Measurements from ENCODE around the gene ARHGAP10.
"Not testable (repeated sequence)": the region's sequence is repeated elsewhere in the genome, so short reads cannot be mapped to it uniquely, and the experiment has no call there.

Gene ARHGAP10

DNA sequence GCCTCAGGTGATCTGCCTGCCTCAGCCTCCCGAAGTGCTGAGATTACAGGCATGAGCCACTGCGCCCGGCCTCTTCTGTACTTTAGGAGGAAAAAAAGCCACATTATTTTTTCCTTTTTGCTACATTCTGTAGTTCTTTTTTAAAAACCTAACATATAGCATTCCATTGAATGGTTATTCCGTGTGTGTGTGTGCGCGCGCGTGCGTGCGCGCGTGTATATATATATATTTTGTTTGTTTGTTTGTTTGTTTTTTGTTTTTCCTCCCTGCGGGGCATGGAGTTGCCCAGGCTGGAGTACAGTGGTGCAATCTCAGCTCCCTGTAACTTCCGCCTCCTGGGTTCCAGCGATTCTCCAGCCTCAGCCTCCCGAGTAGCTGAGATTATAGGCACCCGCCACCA is 59.5 kb downstream of the ARHGAP10 start:
- DNase-seq (ENCODE audit: low read depth in 2 of 3, low spot score in 1 of 3): no peak

DNA sequence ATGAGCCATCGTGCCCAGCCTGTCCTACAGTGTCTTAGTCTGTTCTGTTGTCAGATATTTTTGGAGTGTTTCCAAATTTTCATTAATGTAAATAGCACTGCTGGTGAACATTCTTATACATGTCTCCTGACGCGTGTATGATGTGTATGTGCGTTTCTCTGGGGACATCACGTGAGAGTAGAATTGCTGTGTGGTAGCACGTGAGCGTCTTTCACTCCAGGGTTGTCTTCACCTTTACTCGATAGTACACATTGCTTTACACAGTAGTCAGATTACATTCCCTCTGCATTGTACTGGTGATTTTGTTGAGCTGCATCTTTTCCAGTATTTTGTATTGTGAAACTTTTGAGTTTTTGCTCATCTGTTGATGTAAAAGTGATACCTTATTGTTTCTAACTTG is 60.0 kb downstream of the ARHGAP10 start:
- no peak for DNase-seq (ENCODE audit: low read depth in 2 of 3, low spot score in 1 of 3)

DNA sequence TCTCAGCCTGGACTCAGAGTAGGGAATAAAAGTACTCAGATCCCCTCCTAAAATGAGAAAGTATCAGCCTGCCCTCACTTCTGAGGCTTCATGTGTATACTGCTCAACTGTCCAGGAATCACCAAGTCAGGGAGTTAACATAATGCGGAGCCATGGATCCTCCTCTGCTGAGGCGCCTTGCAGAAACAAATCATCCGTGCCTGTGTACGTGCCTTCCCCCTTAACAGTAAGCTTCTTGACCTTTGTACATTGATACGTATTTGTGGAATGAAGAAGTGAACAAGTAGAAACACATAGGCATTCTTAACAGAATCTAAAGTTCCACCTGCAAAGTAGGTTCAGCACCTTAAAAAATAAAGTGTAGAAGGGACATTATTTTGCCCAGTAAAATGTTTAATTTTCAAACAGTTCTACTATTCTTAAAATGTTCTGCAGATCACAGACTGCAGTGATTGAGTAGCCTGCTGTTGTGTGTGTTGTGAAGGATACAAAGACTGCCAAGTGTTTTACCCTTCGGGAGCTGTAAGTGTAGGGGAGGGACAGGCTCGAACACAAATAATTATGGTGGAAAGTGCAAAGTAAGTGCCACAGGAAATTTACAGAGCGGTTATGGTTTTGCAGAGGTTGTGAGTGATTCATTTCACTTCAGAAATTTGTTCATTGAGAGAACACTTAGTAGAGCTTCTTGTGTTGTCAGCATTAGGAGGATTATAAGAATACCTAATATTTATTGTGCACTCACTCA is 61.9 kb downstream of the ARHGAP10 start:
- DNase-seq (ENCODE audit: low read depth in 2 of 3, low spot score in 1 of 3): no peak

DNA sequence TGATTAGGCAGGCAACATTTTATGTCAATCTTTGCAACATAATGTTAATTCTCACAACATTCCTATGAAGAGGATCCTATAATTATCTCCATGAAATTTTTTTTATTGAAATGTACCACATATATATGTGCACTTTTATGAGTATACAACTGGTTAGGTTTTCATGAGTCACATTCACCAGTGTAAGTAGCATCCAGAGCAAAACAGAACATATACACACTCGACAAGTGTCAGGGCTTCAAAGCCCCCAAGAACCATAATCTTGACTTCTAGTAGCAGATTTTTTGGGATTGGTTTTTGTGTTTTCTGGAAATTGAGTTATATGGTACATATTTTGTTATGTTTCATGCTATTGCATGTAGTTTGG is 62.4 kb downstream of the ARHGAP10 start:
- DNase-seq (ENCODE audit: low read depth in 2 of 3, low spot score in 1 of 3): no peak

DNA sequence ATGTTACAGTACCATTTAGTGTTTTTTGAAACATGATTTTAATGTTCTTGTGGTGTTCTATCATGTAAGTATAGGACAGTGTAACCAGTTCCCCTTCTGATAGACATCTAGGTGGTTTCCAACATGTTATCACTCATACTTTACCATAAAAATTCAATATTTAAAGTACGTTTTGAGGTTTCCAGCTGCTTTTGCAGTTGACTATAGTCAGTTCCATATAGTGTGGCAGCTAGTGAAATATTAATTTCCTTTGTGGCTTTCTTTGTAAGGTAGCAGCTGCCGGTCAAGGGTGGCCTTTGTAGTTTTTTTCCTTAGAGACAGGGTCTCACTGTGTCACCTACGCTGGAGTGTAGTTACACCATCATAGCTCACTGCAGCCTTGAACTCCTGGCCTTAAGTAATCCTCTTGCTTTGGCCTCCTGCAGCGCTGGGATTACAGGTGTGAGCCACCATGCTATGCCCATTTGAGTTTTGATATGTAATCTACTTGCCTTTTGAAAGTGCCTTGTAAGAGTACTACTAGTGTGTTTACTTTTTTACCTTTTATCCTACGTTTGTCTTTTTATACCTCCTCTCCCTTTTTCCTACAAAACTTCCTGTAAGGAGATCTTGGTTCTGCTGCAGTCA is 63.0 kb downstream of the ARHGAP10 start:
- no peak for DNase-seq (ENCODE audit: low read depth in 2 of 3, low spot score in 1 of 3)

DNA sequence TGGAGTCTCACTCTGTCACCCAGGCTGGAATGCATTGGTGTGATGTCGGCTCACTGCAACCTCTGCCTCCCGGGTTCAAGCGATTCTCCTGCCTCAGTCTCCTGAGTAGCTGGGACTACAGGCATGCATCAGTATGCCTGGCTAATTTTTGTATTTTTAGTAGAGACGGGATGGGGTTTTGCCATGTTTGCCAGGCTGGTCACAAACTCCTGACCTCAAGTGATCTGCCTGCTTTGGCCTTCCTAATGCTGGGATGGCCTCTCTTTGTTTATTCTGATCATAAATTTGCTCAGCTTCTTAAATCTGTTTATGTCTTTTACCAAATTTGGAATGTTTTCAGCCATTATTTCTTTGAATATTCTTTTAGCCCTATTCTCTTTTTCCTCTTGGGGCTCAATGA is 67.2 kb downstream of the ARHGAP10 start:
- not testable (repeated sequence) for DNase-seq (ENCODE audit: low read depth in 2 of 3, low spot score in 1 of 3)

DNA sequence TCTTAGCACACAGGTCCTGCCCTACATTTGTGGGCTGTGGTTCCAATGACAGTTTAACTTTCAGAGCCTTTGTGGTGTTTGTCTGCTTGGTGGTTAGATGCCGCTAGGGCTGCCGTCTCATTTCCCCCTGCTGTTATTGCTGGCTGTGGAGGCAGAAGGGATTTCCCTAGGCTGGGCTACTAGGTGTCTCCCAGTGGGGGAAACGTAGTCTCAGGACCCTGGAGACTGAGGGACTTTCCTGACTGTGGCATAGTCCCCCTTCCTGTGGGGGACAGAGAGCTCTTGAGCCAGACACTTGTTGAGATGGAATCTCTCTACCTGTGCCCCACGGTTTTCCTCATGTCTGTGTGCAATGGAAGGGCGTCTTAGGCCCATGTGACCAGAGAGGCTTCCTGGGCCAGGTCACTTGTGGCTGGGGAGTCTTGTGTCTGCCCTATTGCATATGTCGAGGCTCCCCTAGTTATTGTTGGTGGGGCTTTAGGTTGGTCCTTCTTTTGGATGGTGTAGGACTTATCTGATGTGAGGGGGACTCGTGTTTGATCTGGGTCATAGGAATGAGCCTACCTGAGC is 68.2 kb downstream of the ARHGAP10 start:
- peak; percentile 35 to 41 (median 40) for DNase-seq (ENCODE audit: low read depth in 2 of 3, low spot score in 1 of 3)

DNA sequence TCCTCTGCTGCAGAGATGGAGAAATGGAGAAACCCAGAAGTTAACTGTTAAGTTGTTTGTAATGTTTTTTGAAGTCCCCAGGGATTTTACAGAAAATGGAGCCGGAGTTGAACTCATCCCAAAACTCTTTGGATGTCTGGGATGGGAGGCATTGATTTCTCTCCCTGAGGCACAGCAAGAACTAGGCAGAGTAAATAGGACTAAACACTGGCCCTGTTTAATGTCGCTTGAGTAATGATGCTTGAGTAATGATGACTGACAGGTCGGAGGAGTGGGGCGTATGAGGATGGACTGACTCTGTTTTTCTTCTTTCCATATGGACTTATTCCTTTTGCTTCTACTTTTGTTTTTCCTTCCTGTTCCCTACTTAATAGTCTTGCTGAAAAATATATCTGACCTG is 69.9 kb downstream of the ARHGAP10 start:
- DNase-seq (ENCODE audit: low read depth in 2 of 3, low spot score in 1 of 3): no peak

DNA sequence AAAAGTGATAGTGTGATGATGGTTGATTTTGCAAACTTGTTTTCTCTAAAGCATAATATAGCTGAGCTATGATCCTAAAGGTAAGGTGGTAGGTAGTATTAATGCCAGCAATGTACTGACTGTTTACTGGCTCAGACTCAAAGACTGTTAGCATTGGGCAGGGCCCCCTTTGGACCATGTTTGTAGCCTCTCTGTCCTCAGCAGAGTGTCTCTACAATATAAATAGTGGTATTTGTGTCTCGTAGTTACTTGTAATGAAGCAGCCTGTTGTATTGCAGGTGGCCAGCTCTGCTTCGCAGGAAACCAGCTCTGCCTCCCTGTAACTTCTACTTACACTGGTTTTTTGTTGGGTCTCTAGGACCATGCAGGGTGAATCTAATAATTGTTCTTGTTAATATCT is 70.5 kb downstream of the ARHGAP10 start:
- DNase-seq (ENCODE audit: low read depth in 2 of 3, low spot score in 1 of 3): no peak

DNA sequence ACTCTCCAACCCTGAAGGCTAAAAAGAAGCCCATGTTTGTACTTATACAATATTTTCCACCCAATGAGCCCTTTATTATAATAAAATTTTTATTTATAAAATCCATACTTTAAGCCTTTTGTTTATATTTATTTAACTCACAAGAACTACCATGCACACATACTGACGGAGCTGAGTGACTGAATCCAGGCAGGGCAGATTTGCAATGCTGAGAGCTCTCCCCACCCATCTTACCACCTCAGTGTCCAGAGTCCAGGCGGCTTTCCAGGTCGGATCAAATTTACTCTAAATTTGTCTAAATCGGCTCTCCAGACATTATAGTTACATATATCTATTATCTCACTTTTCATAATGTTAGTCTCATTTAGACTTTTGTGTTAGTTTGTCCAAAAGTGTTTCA is 74.1 kb downstream of the ARHGAP10 start:
- no peak for DNase-seq (ENCODE audit: low read depth in 2 of 3, low spot score in 1 of 3)

DNA sequence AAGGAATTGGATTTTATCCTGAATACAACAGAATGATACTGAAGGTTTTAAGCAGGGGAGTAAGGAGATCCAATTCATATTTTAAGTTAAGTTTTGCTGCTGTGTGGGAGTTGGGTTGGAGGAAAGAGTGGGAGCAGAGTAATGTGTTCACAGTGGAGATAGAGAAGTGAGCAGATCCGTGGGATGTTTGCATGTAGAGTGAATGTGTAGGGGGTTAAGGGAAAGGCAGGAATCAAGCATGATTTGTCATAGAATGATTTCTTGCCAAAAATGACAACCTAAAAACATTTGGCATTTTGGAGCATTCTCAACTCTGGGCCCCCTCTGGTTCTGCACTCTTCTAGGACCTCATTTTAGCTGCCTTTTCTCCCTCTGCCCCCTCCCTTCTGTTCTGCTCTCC is 76.6 kb downstream of the ARHGAP10 start:
- DNase-seq (ENCODE audit: low read depth in 2 of 3, low spot score in 1 of 3): no peak

DNA sequence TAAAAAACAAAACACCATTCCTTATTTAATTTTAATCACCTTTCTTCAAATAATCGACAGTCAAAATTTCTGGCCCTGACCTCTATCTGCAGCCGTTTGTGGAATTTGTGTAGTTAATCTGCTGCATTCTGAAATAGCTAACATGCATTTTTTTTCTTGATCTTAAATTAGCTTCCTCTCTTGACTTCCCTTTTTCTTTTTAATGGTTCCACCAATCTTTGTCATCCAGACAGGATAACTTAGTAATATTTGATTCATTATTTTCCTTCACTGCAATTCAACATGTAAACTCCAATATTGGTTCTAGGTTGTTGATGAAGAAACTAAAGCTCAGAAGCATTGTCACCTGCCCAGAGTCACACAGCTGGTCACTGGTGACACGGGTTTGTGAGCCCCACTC is 77.3 kb downstream of the ARHGAP10 start:
- no peak for DNase-seq (ENCODE audit: low read depth in 2 of 3, low spot score in 1 of 3)

DNA sequence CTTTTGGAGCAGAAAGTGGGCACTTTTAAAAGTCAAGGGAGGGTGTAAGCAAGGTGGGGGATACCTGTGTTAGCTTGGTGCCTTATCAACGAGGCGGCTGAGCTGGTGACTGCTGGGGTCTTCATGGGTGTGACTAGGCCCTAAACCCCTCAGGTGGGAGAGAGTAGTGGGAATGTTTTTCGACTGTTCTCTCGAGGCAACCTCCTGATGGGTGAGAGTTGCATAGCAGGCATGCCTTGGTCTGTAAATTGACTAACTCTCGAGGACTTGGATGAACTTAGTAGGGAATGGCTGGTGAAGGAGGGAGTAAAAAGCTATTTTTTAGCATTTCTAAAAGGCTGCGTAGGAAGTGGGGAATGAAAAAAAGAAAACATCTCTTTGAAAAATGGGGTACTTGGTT is 80.0 kb downstream of the ARHGAP10 start:
- no peak for DNase-seq (ENCODE audit: low read depth in 2 of 3, low spot score in 1 of 3)

DNA sequence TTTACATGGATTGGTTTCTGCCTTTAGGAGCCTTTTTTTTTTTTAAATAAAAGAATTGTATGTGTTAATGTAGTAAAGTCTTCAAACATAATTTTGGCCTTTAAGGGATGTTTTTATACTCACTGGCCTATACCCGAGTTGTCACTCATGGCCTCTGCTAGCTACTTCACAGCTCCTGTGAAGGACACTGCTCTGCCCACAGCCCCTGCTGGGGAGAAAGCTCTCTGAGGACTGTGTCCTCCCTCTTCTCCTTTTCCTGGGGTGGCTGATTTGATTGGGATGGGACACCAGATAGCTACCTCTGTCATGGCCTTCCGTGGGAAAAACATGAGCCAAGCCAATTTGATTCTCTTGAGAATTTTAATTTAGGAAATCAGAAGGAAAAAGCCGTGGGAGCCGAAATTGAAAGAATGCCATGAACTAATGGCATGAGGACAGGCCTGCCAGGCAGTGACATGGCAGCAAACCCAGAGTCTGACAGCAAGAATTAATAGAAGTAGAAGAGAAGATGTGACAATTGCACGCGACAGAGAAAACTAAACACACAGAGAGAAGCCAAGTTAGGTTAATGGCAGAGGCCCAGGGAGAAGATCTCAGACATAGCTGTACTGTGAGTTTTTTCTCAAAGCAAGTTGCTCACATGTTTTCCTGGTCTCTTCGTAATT is 81.4 kb downstream of the ARHGAP10 start:
- DNase-seq (ENCODE audit: low read depth in 2 of 3, low spot score in 1 of 3): no peak

DNA sequence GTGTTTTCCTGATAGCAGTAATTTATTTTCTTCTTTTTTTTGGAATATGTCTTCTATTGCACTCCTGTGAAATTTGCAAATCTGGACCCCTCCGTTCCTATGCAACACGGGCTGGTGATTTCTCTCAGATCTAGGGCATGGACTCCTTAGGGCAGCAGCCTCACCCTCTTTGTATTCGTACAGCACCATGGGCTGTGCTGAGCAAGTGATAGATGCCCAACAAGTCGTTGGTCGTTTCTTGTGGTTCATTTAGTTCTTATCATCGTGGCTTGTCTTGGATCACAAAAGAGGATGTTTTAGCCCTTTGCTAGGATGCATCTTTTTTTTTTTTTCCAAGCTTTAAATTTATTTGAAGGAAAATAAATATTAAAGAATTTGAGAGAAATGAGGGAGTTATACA is 82.1 kb downstream of the ARHGAP10 start:
- no peak for DNase-seq (ENCODE audit: low read depth in 2 of 3, low spot score in 1 of 3)

DNA sequence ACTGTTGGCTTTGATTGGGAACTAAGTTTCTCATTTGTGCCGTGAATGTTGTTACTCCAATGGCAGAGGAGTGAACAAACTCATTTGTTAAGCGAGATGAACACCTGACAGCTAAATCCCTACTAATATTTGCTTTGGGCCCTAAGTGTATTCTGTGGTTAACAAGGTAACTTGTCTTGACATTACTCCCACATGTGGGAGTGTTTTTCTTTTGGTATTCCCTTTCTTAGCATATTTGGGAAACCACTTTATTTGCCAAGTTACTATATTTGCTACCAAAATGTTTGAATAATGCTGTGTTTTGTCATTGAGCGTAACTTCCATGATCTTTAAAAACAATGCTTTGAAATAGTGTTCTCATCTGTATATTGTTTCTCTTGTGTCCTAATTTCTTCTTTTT is 82.5 kb downstream of the ARHGAP10 start:
- no peak for DNase-seq (ENCODE audit: low read depth in 2 of 3, low spot score in 1 of 3)

DNA sequence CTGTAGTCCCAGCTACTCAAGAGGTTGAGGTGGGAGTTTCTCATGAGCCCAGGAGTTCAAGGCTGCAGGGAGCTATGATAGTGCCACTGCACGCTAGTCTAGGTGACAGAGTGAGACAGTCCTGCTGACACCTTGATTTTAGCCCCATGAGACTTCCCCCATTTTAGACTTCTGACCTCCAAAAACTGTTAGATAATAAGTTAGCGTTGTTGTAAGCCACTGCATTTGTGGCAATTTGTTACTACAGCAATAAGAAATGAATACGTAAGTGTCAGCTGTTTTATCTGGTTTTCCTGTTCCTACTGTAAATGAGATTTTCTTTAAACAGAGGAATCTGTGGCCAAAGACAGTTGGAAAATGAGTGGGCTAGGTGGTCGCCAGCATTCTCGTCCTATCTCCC is 83.9 kb downstream of the ARHGAP10 start:
- no peak for DNase-seq (ENCODE audit: low read depth in 2 of 3, low spot score in 1 of 3)

DNA sequence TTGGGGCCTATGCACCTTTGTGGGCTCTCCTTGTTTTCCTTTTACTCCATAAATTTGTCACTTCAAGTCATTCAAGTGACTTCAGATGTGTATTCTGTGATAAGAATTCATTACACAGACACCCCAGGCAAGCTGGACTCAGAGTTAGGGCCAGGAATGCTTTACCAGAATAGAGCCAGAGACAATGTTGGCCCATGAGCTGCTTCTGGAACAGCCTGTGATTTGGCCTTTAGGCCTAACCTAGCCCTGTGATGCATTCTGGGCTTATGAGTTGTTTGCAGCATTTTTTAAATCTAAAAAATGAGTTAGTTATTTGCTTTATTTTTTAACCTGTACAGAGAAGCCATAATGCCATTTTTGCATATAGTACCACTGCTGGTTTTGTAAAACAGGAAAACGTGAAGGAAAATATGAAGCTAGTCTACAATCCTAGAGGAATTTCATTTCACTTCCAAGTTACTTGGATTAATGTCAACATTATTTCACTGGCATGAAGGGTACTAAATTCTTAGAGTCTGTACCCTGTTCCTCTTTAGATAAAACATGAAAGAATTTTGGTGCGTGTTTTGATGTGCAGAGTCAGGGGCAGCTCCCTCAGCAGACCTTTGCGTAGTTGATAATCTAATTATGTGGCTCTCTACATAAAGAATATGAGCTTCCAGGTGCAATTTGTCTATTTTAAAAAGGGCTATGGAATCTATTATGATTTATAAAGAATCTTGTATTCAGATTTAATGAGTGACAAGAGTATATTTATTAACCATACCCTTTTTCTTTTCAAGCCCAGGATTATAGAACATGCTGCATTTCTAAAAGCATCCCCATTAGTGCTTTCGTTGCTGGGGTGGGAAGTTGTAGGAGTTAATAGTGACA is 84.7 kb downstream of the ARHGAP10 start:
- no peak for DNase-seq (ENCODE audit: low read depth in 2 of 3, low spot score in 1 of 3)

DNA sequence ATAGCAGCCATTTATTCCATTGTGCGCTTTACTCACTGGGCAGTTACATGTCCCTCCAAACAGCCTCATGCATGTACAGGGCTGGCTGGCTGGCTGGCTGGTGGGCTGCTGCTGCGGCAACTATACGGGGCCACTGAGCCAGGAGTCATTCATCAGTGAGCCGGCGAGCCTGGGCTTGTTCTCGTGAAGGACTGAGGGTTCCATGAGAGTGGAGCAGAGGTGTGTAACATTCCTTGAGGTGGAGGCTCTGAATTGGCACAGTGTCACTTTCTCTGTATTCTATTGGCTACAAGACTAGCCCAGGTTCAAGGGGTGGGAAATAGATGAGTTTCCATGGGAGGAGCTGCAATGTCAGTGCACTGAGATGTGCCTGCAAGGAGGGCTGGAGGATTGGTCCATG is 89.1 kb downstream of the ARHGAP10 start:
- DNase-seq (ENCODE audit: low read depth in 2 of 3, low spot score in 1 of 3): no peak

DNA sequence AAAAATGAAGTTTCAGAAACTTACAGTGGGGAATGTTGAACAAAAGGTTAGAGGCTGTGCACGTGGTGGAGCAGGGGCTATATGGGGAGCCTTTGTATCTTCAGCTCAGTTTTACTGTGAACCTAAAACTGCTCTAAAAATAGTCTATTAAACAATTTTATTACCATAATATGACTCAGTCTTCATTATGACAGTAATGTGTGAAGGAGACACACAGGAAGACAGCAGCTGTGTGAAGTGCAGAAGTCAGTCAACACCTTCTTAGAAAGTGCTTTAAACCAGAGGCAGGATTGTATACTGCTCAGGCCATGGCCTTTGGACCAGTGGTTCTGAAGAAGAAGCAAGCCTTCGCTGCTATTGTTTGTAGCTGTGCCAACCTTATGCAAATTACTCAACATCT is 89.7 kb downstream of the ARHGAP10 start:
- no peak for DNase-seq (ENCODE audit: low read depth in 2 of 3, low spot score in 1 of 3)

DNA sequence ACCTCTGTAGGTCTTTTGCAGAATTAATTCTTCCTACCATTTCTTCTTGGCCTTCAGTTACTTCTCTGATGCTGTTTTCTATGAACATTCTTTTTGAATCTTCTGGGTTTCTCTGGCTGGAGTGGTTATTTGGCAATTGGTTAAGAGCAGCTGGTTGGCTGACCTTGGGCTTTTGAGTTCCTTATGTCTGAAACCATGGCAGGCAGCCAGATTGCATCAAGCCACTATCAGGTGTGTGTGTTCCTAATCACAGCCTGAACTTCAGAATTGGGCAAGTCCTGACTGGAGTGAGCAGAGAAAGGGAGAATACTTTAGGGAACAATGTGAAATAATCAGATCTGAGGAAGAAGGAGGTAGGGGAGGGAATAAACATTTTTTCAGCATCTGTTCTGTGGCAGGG is 90.2 kb downstream of the ARHGAP10 start:
- DNase-seq (ENCODE audit: low read depth in 2 of 3, low spot score in 1 of 3): no peak

Measured in stimulated activated CD4-positive, alpha-beta T cell treated with anti-CD3 and anti-CD28 coated beads, Interleukin-12 subunit alpha, Interleukin-12 subunit beta, amount 100 ng/mL, for 48 hours (primary cell).